ENCODE results near the gene CACNA2D2.

DNA sequence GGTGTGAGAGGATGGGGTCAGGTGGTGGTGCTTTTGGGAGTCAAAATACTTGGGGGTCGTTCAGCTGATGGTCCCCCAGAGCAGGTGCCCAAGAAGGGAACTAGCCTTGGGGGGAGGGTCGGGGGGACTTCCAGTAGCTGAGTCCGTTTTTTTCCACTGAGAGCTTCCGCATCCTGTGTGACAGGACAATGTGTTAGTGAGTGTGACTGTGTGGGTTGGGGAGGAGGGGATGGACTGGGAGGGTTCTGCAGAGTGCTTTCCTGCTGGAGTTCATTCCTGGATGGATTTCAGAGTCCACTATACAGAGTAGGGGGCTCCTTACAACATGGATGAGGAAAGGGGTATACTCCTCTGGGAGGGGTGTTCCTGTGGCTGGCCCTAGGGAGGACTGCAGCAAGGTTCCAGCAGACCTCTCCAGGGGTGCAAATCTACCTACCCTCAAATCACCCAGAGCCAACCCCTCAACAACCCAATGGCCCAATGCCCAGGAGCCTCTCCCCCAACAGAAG, 180.3 kb downstream of the CACNA2D2 start:
- TF ChIP-seq, protein P1, sequence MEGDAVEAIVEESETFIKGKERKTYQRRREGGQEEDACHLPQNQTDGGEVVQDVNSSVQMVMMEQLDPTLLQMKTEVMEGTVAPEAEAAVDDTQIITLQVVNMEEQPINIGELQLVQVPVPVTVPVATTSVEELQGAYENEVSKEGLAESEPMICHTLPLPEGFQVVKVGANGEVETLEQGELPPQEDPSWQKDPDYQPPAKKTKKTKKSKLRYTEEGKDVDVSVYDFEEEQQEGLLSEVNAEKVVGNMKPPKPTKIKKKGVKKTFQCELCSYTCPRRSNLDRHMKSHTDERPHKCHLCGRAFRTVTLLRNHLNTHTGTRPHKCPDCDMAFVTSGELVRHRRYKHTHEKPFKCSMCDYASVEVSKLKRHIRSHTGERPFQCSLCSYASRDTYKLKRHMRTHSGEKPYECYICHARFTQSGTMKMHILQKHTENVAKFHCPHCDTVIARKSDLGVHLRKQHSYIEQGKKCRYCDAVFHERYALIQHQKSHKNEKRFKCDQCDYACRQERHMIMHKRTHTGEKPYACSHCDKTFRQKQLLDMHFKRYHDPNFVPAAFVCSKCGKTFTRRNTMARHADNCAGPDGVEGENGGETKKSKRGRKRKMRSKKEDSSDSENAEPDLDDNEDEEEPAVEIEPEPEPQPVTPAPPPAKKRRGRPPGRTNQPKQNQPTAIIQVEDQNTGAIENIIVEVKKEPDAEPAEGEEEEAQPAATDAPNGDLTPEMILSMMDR (IDR thresholded peaks at IDR 0.05), result no peak
- TF ChIP-seq POLR2A (IDR thresholded peaks at IDR 0.05), result no peak

Data from body of pancreas (tissue), 4 donors.